Activated naive CD8-positive, alpha-beta T cell treated with anti-CD3 and anti-CD28 coated beads, Interleukin-2, amount 50 U/mL, for 16 hours (primary cell): ENCODE measurements around the gene CCDC146.
"Not testable (repeated sequence)": the region's sequence is repeated elsewhere in the genome, so short reads cannot be mapped to it uniquely, and the experiment has no call there.

Experiments
- DNase-seq: peaks from one replicate; pipeline ENCODE4 v3.0.0-alpha.2; 2020; ENCODE audit warnings: low read depth, low spot score

The CCDC146 gene

GRCh38 chr7:77121860-77122681 is at the start of gene CCDC146:
Gene CCDC146, plus strand, starts transcription at chr7:77122615. Its CDS starts 45,054 bp downstream, at chr7:77167669.
- peak; percentile 85 for DNase-seq

- DNase-seq: not testable (repeated sequence)
These were observed 47.5 kb upstream of the CCDC146 start for GRCh38 chr7:77074786-77075396.

- DNase-seq: not testable (repeated sequence)
These were observed 45.4 kb upstream of the CCDC146 start for GRCh38 chr7:77077060-77077459.

- not testable (repeated sequence) for DNase-seq
These were observed 43.3 kb upstream of the CCDC146 start for GRCh38 chr7:77079112-77079511.

GRCh38 chr7:77079624-77080023 is 42.8 kb upstream of the CCDC146 start:
- DNase-seq: not testable (repeated sequence)

- DNase-seq: not testable (repeated sequence)
These were observed 42.2 kb upstream of the CCDC146 start for GRCh38 chr7:77080236-77080635.

GRCh38 chr7:77082192-77082591 is 40.2 kb upstream of the CCDC146 start:
- not testable (repeated sequence) for DNase-seq

GRCh38 chr7:77092301-77092700 is 30.1 kb upstream of the CCDC146 start:
- DNase-seq: not testable (repeated sequence)

- not testable (repeated sequence) for DNase-seq
These were observed 21.9 kb upstream of the CCDC146 start for GRCh38 chr7:77100501-77100900.

GRCh38 chr7:77101187-77101586 is 21.2 kb upstream of the CCDC146 start:
- not testable (repeated sequence) for DNase-seq

GRCh38 chr7:77102671-77103070 is 19.7 kb upstream of the CCDC146 start:
- not testable (repeated sequence) for DNase-seq

GRCh38 chr7:77105904-77106303 is 16.5 kb upstream of the CCDC146 start:
- DNase-seq: not testable (repeated sequence)

- DNase-seq: not testable (repeated sequence)
These were observed 14.8 kb upstream of the CCDC146 start for GRCh38 chr7:77107659-77108058.

GRCh38 chr7:77108362-77108761 is 14.1 kb upstream of the CCDC146 start:
- not testable (repeated sequence) for DNase-seq

GRCh38 chr7:77112719-77113306 is 9.6 kb upstream of the CCDC146 start:
- DNase-seq: not testable (repeated sequence)

GRCh38 chr7:77125486-77125885 is 3.1 kb downstream of the CCDC146 start:
- not testable (repeated sequence) for DNase-seq

- not testable (repeated sequence) for DNase-seq
These were observed 4.6 kb downstream of the CCDC146 start for GRCh38 chr7:77127009-77127408.

GRCh38 chr7:77128582-77129410 is 6.4 kb downstream of the CCDC146 start:
- DNase-seq: not testable (repeated sequence)

- DNase-seq: not testable (repeated sequence)
These were observed 9.4 kb downstream of the CCDC146 start for GRCh38 chr7:77131781-77132180.

GRCh38 chr7:77138668-77139067 is 16.3 kb downstream of the CCDC146 start:
- DNase-seq: not testable (repeated sequence)

- not testable (repeated sequence) for DNase-seq
These were observed 17.9 kb downstream of the CCDC146 start for GRCh38 chr7:77140291-77140690.
